HCT116 (cell line): ENCODE results near the gene CHI3L2. TPM values are rescaled to one million over a fixed set of nuclear protein-coding genes. Genes with fewer than 3 reads are reported as not detected.

Experiments
- total RNA-seq: library from RNA; stranded (reverse); gene quantifications from one replicate; pipeline ENCODE4 v1.2.1, GENCODE V29; 2021; ENCODE audit not compliant: unreplicated experiment

CHI3L2 gene
- total RNA-seq, 1 experiment from 2014 or later: not detected

Other genes with a start within 250 kb of the CHI3L2 start
- gene DRAM2, start 87.6 kb upstream of the CHI3L2 start, total RNA-seq: 26.4 TPM
- gene CEPT1, start 87.5 kb upstream of the CHI3L2 start, total RNA-seq: 34.2 TPM
- 31.9 TPM for gene DENND2D, start 27.1 kb upstream of the CHI3L2 start, total RNA-seq
- gene CHIA, start 63.1 kb downstream of the CHI3L2 start, total RNA-seq: not detected
- 3.0 TPM for gene OVGP1, start 200.0 kb downstream of the CHI3L2 start, total RNA-seq
- 42.5 TPM for gene WDR77, start 221.5 kb downstream of the CHI3L2 start, total RNA-seq
- gene ATP5PB, start 221.8 kb downstream of the CHI3L2 start, total RNA-seq: 323 TPM
- 0.52 TPM for gene C1orf162, start 246.3 kb downstream of the CHI3L2 start, total RNA-seq